HepG2 (cell line): ENCODE results near the gene TCEANC2. TPM values are rescaled to one million over a fixed set of nuclear protein-coding genes. Genes with fewer than 3 reads are reported as not detected.
A peak's percentile ranks its signal among the peaks of the same experiment; 100 is the strongest.

Experiments used
- ATAC-seq: fragments of 200-7000 bp; cut with Tn5 transposase; 3 replicates; pipeline ENCODE4 v1.9.1; 2020; ENCODE audit warnings: mild to moderate bottlenecking, moderate library complexity
- BruUV-seq: library from RNA; stranded (reverse); fragments of 400-500 nt; replicated peaks from 2 replicates; lab custom pipeline; 2021; lab: Mats Ljungman, UMichigan
- CTCF ChIA-PET: fragments of 300-600 bp; formaldehyde crosslinking; extraction: SDS; loops from one replicate; lab custom pipeline; 2021; ENCODE audit warnings: low total read pairs, inconsistent platforms, low intra/inter-chr PET ratio; lab: Yijun Ruan, JAX
- POLR2A ChIA-PET: fragments of 350-600 bp; sonication (Branson Sonifier 250); formaldehyde crosslinking; loops from one replicate; lab custom pipeline; 2020; ENCODE audit warnings: antibody characterized with exemption, inconsistent platforms; lab: Yijun Ruan, JAX
- DNase-seq: peaks from one replicate; pipeline ENCODE4 v3.0.0-alpha.2; 2015; ENCODE audit warnings: low spot score
- FAIRE-seq: peaks from 3 replicates; lab custom pipeline; 2011; peaks lifted over from hg19 to GRCh38; lab: Jason Lieb, UNC
- H2AFZ ChIP-seq: one replicate; pipeline ENCODE4 v1.6.1; 2011; ENCODE audit warnings: low read length, inconsistent platforms
- H3K27ac ChIP-seq: fragments of 300-600 bp; 3 replicates; pipeline ENCODE4 v1.8.0; 2011; ENCODE audit warnings: mixed run types, mild to moderate bottlenecking, mixed read lengths, low read length, inconsistent platforms; ENCODE audit not compliant: insufficient read depth; ENCODE audit errors: extremely low read length
- H3K27me3 ChIP-seq, 2 experiments: fragments of 200-600 bp in 1 of 2; 2 replicates in 1 of 2; 3 replicates in 1 of 2; pipeline versions ENCODE4 v1.6.0 to v1.8.0; 2011; ENCODE audit warnings: low read length in 2 of 2, mild to moderate bottlenecking in 2 of 2, moderate library complexity in 2 of 2, inconsistent platforms in 1 of 2; ENCODE audit not compliant: insufficient read depth in 2 of 2, control insufficient read depth in 1 of 2
- H3K36me3 ChIP-seq, 2 experiments: fragments of 200-600 bp in 1 of 2; replicated peaks in 1 of 2; 2 replicates in 1 of 2; 3 replicates in 1 of 2; pipeline versions ENCODE4 v1.5.1 to v1.8.0; 2011; ENCODE audit warnings: low read length in 2 of 2, inconsistent platforms in 1 of 2; ENCODE audit not compliant: insufficient read depth in 2 of 2, control insufficient read depth in 1 of 2
- H3K4me1 ChIP-seq: 2 replicates; pipeline ENCODE4 v1.5.1; 2012; ENCODE audit warnings: low read length, inconsistent platforms; ENCODE audit not compliant: insufficient read depth
- H3K4me2 ChIP-seq: 2 replicates; pipeline ENCODE4 v1.6.0; 2011; ENCODE audit warnings: low read depth, low read length, inconsistent platforms
- H3K4me3 ChIP-seq, 3 experiments: fragments of 200-600 bp in 1 of 3; sonication (generic), shearing (Covaris generic) in 1 of 3; replicated peaks in 1 of 3; 2 replicates each; pipeline ENCODE4 v1.5.1; 2011 to 2016; ENCODE audit warnings: low read length in 3 of 3, inconsistent platforms in 2 of 3, low read depth in 2 of 3, mild to moderate bottlenecking in 2 of 3, control low read depth in 1 of 3, mixed read lengths in 1 of 3; ENCODE audit not compliant: insufficient read depth in 1 of 3
- H3K79me2 ChIP-seq: one replicate; pipeline ENCODE4 v1.6.1; 2011; ENCODE audit warnings: low read length, inconsistent platforms; ENCODE audit not compliant: insufficient read depth
- H3K9ac ChIP-seq: 2 replicates; pipeline ENCODE4 v1.6.0; 2011; ENCODE audit warnings: mild to moderate bottlenecking, low read depth, low read length, inconsistent platforms; ENCODE audit not compliant: insufficient read depth
- H3K9me3 ChIP-seq: 2 replicates; pipeline ENCODE4 v1.5.1; 2012; ENCODE audit warnings: mild to moderate bottlenecking, low read length
- H4K20me1 ChIP-seq: 2 replicates; pipeline ENCODE4 v1.6.0; 2011; ENCODE audit warnings: inconsistent platforms, mild to moderate bottlenecking, low read length, moderate library complexity; ENCODE audit not compliant: insufficient read depth
- CREB1 ChIP-seq, 2 experiments: fragments of 450-650 bp in 1 of 2; IDR thresholded peaks; 2 replicates each; pipeline ENCODE4 v1.6.1; 2016 to 2017; ENCODE audit warnings: control low read depth in 1 of 2, mild to moderate bottlenecking in 1 of 2, missing compliant biosample characterization in 1 of 2, missing genetic modification characterization in 1 of 2
- JUNB ChIP-seq: sonication (generic); formaldehyde crosslinking; IDR thresholded peaks from 2 replicates; pipeline ENCODE4 v1.8.0; 2022; ENCODE audit warnings: missing genetic modification reagents, mild to moderate bottlenecking, borderline replicate concordance
- NONO ChIP-seq, 2 experiments: fragments of 450-650 bp in 1 of 2; sonication (generic) in 1 of 2; formaldehyde crosslinking in 1 of 2; IDR thresholded peaks in 1 of 2; conservative IDR thresholded peaks in 1 of 2; 2 replicates each; pipeline versions ENCODE4 v1.6.1 to v1.8.0; 2017 to 2022; ENCODE audit warnings: mild to moderate bottlenecking in 1 of 2, missing genetic modification reagents in 1 of 2, moderate library complexity in 1 of 2
- SMAD3 ChIP-seq: sonication (generic); formaldehyde crosslinking; IDR thresholded peaks from 2 replicates; pipeline ENCODE4 v1.4.0; 2020; ENCODE audit warnings: missing genetic modification reagents
- SMC3 ChIP-seq: IDR thresholded peaks from 2 replicates; pipeline ENCODE4 v1.6.1; 2011; ENCODE audit warnings: low read length, improper control_type of control experiment
- SP1 ChIP-seq, 2 experiments: fragments of 450-650 bp in 1 of 2; sonication (generic) in 1 of 2; formaldehyde crosslinking in 1 of 2; IDR thresholded peaks; 2 replicates each; pipeline versions ENCODE4 v1.4.0 to v1.6.1; 2016 to 2020; ENCODE audit warnings: missing genetic modification reagents in 1 of 2
- SRY ChIP-seq: sonication (generic); formaldehyde crosslinking; IDR thresholded peaks from 2 replicates; pipeline ENCODE4 v1.8.0; 2022; ENCODE audit warnings: mild to moderate bottlenecking, missing genetic modification reagents
- ZBTB14 ChIP-seq: sonication (generic); formaldehyde crosslinking; IDR thresholded peaks from 2 replicates; pipeline ENCODE4 v1.4.0; 2020; ENCODE audit warnings: missing genetic modification reagents
- ZNF530 ChIP-seq: sonication (generic); formaldehyde crosslinking; IDR thresholded peaks from 2 replicates; pipeline ENCODE4 v1.5.0; 2020; ENCODE audit warnings: low read depth, mild to moderate bottlenecking, missing genetic modification reagents
- WGBS: methylation state at CpG from one replicate; pipeline ENCODE4 v1.1.6; 2017; ENCODE audit warnings: low lambda C conversion rate; 5-methylcytosine and 5-hydroxymethylcytosine counted together
- in situ Hi-C: cut with HindIII; loops from 2 replicates; pipeline ENCODE4 v1.10.0; 2017; ENCODE audit warnings: low pct_unique_long_range_greater_than_20kb; ENCODE audit not compliant: extremely low pct_ligation_motif_present
- intact Hi-C: fragments of 100-400 bp; cut with micrococcal nuclease; formaldehyde crosslinking; loops from one replicate; pipeline ENCODE4 v1.10.0; 2022; ENCODE audit not compliant: unreplicated experiment
- polyA plus RNA-seq, 8 experiments: library from polyadenylated mRNA; depleted of rRNA in 3 of 8; stranded (reverse) in 7 of 8; unstranded in 1 of 8; fragments of >200 nt; fragmentation: Illumina TruSeq in 4 of 8; extraction: Trizol in 4 of 8; gene quantifications; 2 replicates each; pipeline versions ENCODE4 v1.2.1 to v1.2.3, GENCODE V29; 2011 to 2016; ENCODE audit warnings: low read depth in 4 of 8, missing spikeins in 1 of 8, mixed read lengths in 1 of 8; ENCODE audit not compliant: insufficient read depth in 1 of 8
- total RNA-seq, 5 experiments: library from RNA; depleted of rRNA; stranded (reverse); fragments of >200 nt; fragmentation: Illumina TruSeq; extraction: Trizol; gene quantifications; 2 replicates each; pipeline ENCODE4 v1.2.3, GENCODE V29; 2016; ENCODE audit warnings: low read depth in 1 of 5

The TCEANC2 gene
- total and polyA plus RNA-seq, 2 of the 13 experiments (the other 11 are each of a cell fraction or from before 2014, with no cell fraction given): 3.8 to 5.0 TPM

- TF ChIP-seq NONO (IDR thresholded peaks at IDR 0.05) (peak; percentile 60; the same call in 1 of the 2 replicates), NONO (CRISPR knock-in tag; conservative IDR thresholded peaks at IDR 0.05) (no peak), SP1 (IDR thresholded peaks at IDR 0.05) (0 out of 2 replicates have a peak, but pooled peaks have one; percentile 10), SP1 (CRISPR knock-in tag; IDR thresholded peaks at IDR 0.05) (no peak), CREB1 (IDR thresholded peaks at IDR 0.05) (0 out of 2 replicates have a peak, but pooled peaks have one; percentile 58), CREB1 (CRISPR knock-in tag; IDR thresholded peaks at IDR 0.05) (no peak)
Observed at GRCh38 chr1:54120018-54120697, 66.8 kb downstream of the TCEANC2 start (continued).

- H3K27ac ChIP-seq: no peak overlapping the region
- no TSS peak for BruUV-seq
- ATAC-seq (peak; percentile 4; the same call in 2 of the 3 replicates), DNase-seq (no peak), FAIRE-seq (no peak)
- peak overlapping the region; percentile 37; the same call in 1 of the 2 replicates for H3K9ac ChIP-seq
- peaks cover 6 to 33% of the 10 kb centered on the region in 2 experiments; a peak in 3 of 5 replicates for H3K27me3 ChIP-seq
- intact Hi-C loops: loop anchor here (2.0 kb wide), 1 partner anchor 368 kb away; no protein-coding TSS in a partner anchor
- H3K36me3 ChIP-seq: no peaks in the 10 kb centered on the region
- peaks cover 64% of the 10 kb centered on the region for H3K4me1 ChIP-seq
- POLR2A ChIA-PET: interaction anchor here (1.7 to 2.4 kb wide), 2 partner anchors 16 to 79 kb away, joined by 5 to 9 read pairs; partner anchors contain the start of genes CYB5RL and MRPL37
- peak overlapping the region; percentile 55 to 78 (median 60); a peak in 5 of 6 replicates for H3K4me3 ChIP-seq
- no peaks in the 10 kb centered on the region for H3K9me3 ChIP-seq
- no peaks in the 10 kb centered on the region for H3K79me2 ChIP-seq
- H4K20me1 ChIP-seq: no peaks in the 10 kb centered on the region
- no peak for TF ChIP-seq SMAD3 (CRISPR knock-in tag)
- no peak for TF ChIP-seq SRY (CRISPR knock-in tag)
- no peak for TF ChIP-seq ZBTB14 (CRISPR knock-in tag)
- TF ChIP-seq SMC3: no peak
- TF ChIP-seq JUNB (CRISPR knock-in tag): no peak
- TF ChIP-seq ZNF530 (CRISPR knock-in tag): no peak
- TF ChIP-seq, all 625 proteins: peak for 0
- H3K4me2 ChIP-seq: peak overlapping the region; percentile 98
- H2AFZ ChIP-seq: peak overlapping the region; percentile 91
- in situ Hi-C loops: loop anchor here (5.0 kb wide), 1 partner anchor 366 kb away; no protein-coding TSS in a partner anchor
- 80% methylated on average over 23 of the region's 33 CpGs for WGBS
- CTCF ChIA-PET: interaction anchor here (1.0 to 3.0 kb wide), 4 partner anchors 9 to 368 kb away, joined by 3 to 11 read pairs (median 4); no protein-coding TSS in a partner anchor
Observed at GRCh38 chr1:54120698-54121481, 67.5 kb downstream of the TCEANC2 start.
